IMR-90 (cell line): Measurements from ENCODE around the gene KANSL3.

Source experiments
- POLR2A ChIP-seq: IDR thresholded peaks from 2 replicates; pipeline ENCODE4 v1.6.1; 2012; ENCODE audit warnings: mild to moderate bottlenecking, low read depth, low read length
- TF ChIP-seq, protein P1 (sequence below): conservative IDR thresholded peaks from 2 replicates; pipeline ENCODE4 v1.5.1; 2012; ENCODE audit warnings: mild to moderate bottlenecking, low read depth, low read length, improper control_type of control experiment

DNA sequence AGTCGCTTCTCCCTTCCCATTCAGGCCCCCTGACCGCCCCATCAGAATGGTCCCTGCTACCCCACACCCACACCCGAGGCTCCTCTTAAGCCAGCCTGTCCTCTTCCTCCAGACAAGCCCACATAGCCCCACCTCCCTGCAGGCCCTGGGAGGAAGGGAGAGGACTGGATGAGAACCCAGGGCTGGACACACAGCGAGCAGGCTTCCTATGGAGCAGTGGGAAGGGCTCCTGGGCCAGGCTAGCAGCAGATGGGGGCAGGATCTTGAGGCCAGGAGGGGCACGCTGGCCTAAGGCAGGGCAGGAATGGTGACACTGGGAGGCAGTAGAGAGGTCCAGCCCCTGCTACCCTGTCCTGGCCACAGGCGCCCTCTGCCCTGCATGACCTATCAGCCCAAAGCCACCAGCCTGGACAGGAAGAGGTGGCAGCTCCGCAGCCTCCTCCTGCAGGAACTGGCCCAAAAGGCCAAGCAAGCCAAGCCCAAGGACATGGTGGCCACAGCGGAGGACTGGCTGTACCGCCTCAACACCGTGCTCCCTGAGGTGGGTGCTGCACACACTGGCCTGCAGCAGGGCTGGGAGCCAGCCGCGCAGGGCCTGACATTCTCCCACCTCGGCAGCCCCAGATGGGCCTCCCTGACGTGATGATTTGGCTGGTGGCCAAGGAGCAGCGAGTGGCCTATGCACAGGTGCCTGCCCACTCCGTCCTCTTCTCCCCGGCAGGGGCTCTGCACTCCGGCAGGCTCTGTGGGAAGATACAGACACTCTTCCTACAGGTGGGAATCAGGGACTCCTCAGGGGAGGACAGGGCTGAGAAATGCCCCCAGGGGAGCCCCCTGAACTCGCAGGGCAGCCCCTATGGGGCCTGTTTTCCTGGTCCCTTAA, 47.7 kb upstream of the KANSL3 start:
- TF ChIP-seq, protein P1, sequence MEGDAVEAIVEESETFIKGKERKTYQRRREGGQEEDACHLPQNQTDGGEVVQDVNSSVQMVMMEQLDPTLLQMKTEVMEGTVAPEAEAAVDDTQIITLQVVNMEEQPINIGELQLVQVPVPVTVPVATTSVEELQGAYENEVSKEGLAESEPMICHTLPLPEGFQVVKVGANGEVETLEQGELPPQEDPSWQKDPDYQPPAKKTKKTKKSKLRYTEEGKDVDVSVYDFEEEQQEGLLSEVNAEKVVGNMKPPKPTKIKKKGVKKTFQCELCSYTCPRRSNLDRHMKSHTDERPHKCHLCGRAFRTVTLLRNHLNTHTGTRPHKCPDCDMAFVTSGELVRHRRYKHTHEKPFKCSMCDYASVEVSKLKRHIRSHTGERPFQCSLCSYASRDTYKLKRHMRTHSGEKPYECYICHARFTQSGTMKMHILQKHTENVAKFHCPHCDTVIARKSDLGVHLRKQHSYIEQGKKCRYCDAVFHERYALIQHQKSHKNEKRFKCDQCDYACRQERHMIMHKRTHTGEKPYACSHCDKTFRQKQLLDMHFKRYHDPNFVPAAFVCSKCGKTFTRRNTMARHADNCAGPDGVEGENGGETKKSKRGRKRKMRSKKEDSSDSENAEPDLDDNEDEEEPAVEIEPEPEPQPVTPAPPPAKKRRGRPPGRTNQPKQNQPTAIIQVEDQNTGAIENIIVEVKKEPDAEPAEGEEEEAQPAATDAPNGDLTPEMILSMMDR, result no peak
- no peak for TF ChIP-seq POLR2A
